Testis (tissue), 2 donors: Measurements from ENCODE around the gene NID1.

Source experiments
- POLR2A ChIP-seq: fragments of 450-650 bp; IDR thresholded peaks from one replicate; pipeline ENCODE4 v1.6.1; 2017; ENCODE audit warnings: antibody characterized with exemption, mild to moderate bottlenecking, moderate library complexity
- TF ChIP-seq, protein P1 (sequence below), 3 experiments: fragments of 450-650 bp in 2 of 3; fragments of 200-600 bp in 1 of 3; sonication (generic) in 1 of 3; IDR thresholded peaks; one replicate each; pipeline ENCODE4 v1.5.1; 2016 to 2019; ENCODE audit warnings: antibody characterized with exemption in 3 of 3, mild to moderate bottlenecking in 2 of 3, moderate library complexity in 1 of 3

DNA sequence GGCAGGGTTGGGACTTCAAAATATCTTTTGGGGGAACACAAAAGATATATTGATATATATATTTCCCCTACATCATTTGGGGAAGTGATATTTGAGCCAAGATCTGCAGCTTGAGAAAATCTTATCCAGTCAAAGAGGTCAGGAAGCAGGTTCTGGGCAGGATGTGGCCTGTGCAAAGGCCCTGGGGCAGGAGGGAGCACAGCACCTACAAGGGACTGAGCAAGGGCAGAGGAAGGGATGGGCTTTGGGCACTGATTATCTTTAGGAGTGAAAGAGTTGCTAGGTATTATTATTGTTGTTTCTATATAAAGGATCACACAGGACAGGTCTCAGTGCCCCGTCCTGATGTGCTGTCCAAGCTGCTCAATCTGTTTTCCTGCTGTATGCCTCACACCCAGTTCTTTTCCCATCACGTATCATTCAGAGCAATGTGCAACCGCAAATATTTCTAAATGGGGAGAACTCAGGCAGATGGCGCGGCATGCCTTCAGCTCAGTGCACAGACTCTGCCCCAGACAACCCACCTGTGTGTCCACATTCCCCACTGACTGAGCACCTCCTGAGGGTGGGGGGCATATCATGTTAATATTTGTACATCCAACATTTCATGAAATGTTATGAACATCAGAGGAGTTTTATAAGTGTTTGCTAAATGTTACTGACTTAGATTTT lies 49.3 kb upstream of the NID1 start:
- TF ChIP-seq, protein P1, sequence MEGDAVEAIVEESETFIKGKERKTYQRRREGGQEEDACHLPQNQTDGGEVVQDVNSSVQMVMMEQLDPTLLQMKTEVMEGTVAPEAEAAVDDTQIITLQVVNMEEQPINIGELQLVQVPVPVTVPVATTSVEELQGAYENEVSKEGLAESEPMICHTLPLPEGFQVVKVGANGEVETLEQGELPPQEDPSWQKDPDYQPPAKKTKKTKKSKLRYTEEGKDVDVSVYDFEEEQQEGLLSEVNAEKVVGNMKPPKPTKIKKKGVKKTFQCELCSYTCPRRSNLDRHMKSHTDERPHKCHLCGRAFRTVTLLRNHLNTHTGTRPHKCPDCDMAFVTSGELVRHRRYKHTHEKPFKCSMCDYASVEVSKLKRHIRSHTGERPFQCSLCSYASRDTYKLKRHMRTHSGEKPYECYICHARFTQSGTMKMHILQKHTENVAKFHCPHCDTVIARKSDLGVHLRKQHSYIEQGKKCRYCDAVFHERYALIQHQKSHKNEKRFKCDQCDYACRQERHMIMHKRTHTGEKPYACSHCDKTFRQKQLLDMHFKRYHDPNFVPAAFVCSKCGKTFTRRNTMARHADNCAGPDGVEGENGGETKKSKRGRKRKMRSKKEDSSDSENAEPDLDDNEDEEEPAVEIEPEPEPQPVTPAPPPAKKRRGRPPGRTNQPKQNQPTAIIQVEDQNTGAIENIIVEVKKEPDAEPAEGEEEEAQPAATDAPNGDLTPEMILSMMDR (IDR thresholded peaks at IDR 0.05): no peak
- no peak for TF ChIP-seq POLR2A
